Right lobe of liver (tissue), 6 donors: ENCODE measurements around the gene MYO9A. TPM values are rescaled to one million over a fixed set of nuclear protein-coding genes. Genes with fewer than 3 reads are reported as not detected.

Experiments
- ATAC-seq, 4 donors: fragments of 200-7000 bp; cut with Tn5 transposase; one replicate each; pipeline ENCODE4 v1.9.1; 2020; ENCODE audit warnings: mild to moderate bottlenecking in 4 of 4, moderate library complexity in 4 of 4
- DNase-seq, 3 donors: peaks; one replicate each; pipeline ENCODE4 v3.0.0-alpha.2; 2020
- H3K27ac ChIP-seq, 3 donors: fragments of 200-600 bp; one replicate each; pipeline ENCODE4 v1.8.0; 2022
- H3K27me3 ChIP-seq, 2 donors: fragments of 200-600 bp; one replicate each; pipeline ENCODE4 v1.8.0; 2022
- H3K36me3 ChIP-seq, 4 donors: fragments of 200-600 bp; sonication (generic) in 1 of 4; one replicate each; pipeline versions ENCODE4 v1.5.1 to v1.8.0; 2017 to 2022; ENCODE audit warnings: control low read depth in 1 of 4
- H3K4me1 ChIP-seq, 4 donors: fragments of 200-600 bp; sonication (generic) in 1 of 4; one replicate each; pipeline versions ENCODE4 v1.5.1 to v1.8.0; 2017 to 2022; ENCODE audit warnings: control low read depth in 1 of 4
- H3K4me3 ChIP-seq, 3 donors: fragments of 200-600 bp; one replicate each; pipeline ENCODE4 v1.8.0; 2022
- H3K9me3 ChIP-seq, 4 donors: fragments of 200-600 bp; sonication (generic) in 1 of 4; one replicate each; pipeline versions ENCODE4 v1.5.1 to v1.8.0; 2017 to 2022; ENCODE audit warnings: control low read depth in 1 of 4
- CTCF ChIP-seq, 4 donors: fragments of 200-600 bp in 3 of 4; fragments of 450-650 bp in 1 of 4; IDR thresholded peaks; one replicate each; pipeline versions ENCODE4 v1.5.1 to v1.8.0; 2016 to 2022; ENCODE audit warnings: antibody characterized with exemption in 4 of 4, mild to moderate bottlenecking in 2 of 4
- POLR2A ChIP-seq: fragments of 450-650 bp; IDR thresholded peaks from one replicate; pipeline ENCODE4 v1.6.1; 2017; ENCODE audit warnings: antibody characterized with exemption, mild to moderate bottlenecking
- WGBS: methylation state at CpG from one replicate; pipeline ENCODE4 v1.1.6; 2018; ENCODE audit warnings: low coverage, low lambda C conversion rate; ENCODE audit not compliant: insufficient coverage; ENCODE audit errors: missing lambda C conversion rate; 5-methylcytosine and 5-hydroxymethylcytosine counted together
- intact Hi-C, 2 donors: fragments of 100-400 bp; cut with DNase I; formaldehyde crosslinking; loops; one replicate each; pipeline versions ENCODE4 v1.11.2 to v1.14.1; 2022
- total RNA-seq, 6 experiments: library from RNA; depleted of rRNA in 2 of 6; stranded (reverse); fragments of >200 nt in 2 of 6; fragmentation: NEBNext Ultra II Directional in 3 of 6; extraction: Animal tissue kit (Norgen Biotek cat#: 25700) in 3 of 6; gene quantifications; one replicate each; pipeline versions ENCODE4 v1.1.0 to v1.2.4, GENCODE V29; 2016 to 2023
- donor health status: DM: no; HTN: yes; CAD: no.
- donor health status: DM: no; HTN: no; CAD: no.
- donor health status: DM: no; HTN: no; CAD: no.
- donor health status: DM: no; HTN: yes; CAD: no.
- donor health status: DM: no; HTN: yes; CAD: no.

The MYO9A gene
- total RNA-seq, 6 experiments from 2014 or later, result 5.6 to 10.4 (median 8.5) TPM

GRCh38 chr15:72037321-72037720, 80.6 kb downstream of the MYO9A start:
- Histone ChIP-seq H3K4me3 (no peak overlapping the region), H3K4me1 (no peaks in the 10 kb centered on the region), H3K9me3 (no peaks in the 10 kb centered on the region), H3K27ac (no peak overlapping the region), H3K36me3 (no peaks in the 10 kb centered on the region), H3K27me3 (no peaks in the 10 kb centered on the region)
- TF ChIP-seq CTCF (IDR thresholded peaks at IDR 0.05) (no peak), POLR2A (no peak)
- intact Hi-C loops, result no loop called here
- no peak for DNase-seq
- 94% methylated on average over 4 of the region's 4 CpGs for WGBS
- no peak for ATAC-seq

GRCh38 chr15:72034859-72035650, 82.9 kb downstream of the MYO9A start:
- Histone ChIP-seq H3K27me3 (no peaks in the 10 kb centered on the region), H3K4me3 (no peak overlapping the region), H3K4me1 (no peaks in the 10 kb centered on the region), H3K9me3 (no peaks in the 10 kb centered on the region), H3K36me3 (no peaks in the 10 kb centered on the region), H3K27ac (no peak overlapping the region)
- TF ChIP-seq POLR2A (no peak), CTCF (IDR thresholded peaks at IDR 0.05) (no peak)
- ATAC-seq, result no peak
- 87% methylated on average over 3 of the region's 4 CpGs for WGBS
- DNase-seq, result no peak
- intact Hi-C loops, result no loop called here

- H3K27ac ChIP-seq, result no peak overlapping the region
- no peaks in the 10 kb centered on the region for H3K36me3 ChIP-seq
- DNase-seq (no peak), ATAC-seq (no peak)
- no peaks in the 10 kb centered on the region for H3K9me3 ChIP-seq
- H3K4me1 ChIP-seq, result no peaks in the 10 kb centered on the region
- no peak overlapping the region for H3K4me3 ChIP-seq
- TF ChIP-seq POLR2A, result no peak
- 94% methylated on average over 1 of the region's 1 CpG for WGBS
- intact Hi-C loops, result no loop called here
- H3K27me3 ChIP-seq, result no peaks in the 10 kb centered on the region
These were observed 83.6 kb downstream of the MYO9A start for GRCh38 chr15:72034351-72034750.

GRCh38 chr15:72033711-72034110, 84.2 kb downstream of the MYO9A start:
- DNase-seq (no peak), ATAC-seq (no peak)
- H3K9me3 ChIP-seq, result no peaks in the 10 kb centered on the region
- no peaks in the 10 kb centered on the region for H3K36me3 ChIP-seq
- H3K4me1 ChIP-seq, result no peaks in the 10 kb centered on the region
- 85% methylated on average over 7 of the region's 7 CpGs for WGBS
- TF ChIP-seq POLR2A (no peak), CTCF (IDR thresholded peaks at IDR 0.05) (no peak)
- no peaks in the 10 kb centered on the region for H3K27me3 ChIP-seq
- no peak overlapping the region for H3K27ac ChIP-seq
- H3K4me3 ChIP-seq, result no peak overlapping the region
- intact Hi-C loops, result no loop called here

GRCh38 chr15:72033285-72033684, 84.7 kb downstream of the MYO9A start:
- ATAC-seq (no peak), DNase-seq (no peak)
- no peak overlapping the region for H3K27ac ChIP-seq
- no peaks in the 10 kb centered on the region for H3K27me3 ChIP-seq
- WGBS, result 58% methylated on average over 3 of the region's 3 CpGs
- H3K4me1 ChIP-seq, result no peaks in the 10 kb centered on the region
- H3K36me3 ChIP-seq, result no peaks in the 10 kb centered on the region
- TF ChIP-seq CTCF (IDR thresholded peaks at IDR 0.05), result no peak
- TF ChIP-seq POLR2A, result no peak
- intact Hi-C loops, result no loop called here
- no peak overlapping the region for H3K4me3 ChIP-seq
- H3K9me3 ChIP-seq, result no peaks in the 10 kb centered on the region
